HepG2 (cell line): ENCODE measurements around the gene NR2F1-AS1. TPM values are rescaled to one million over a fixed set of nuclear protein-coding genes. Genes with fewer than 3 reads are reported as not detected.

Experiments used
- AKAP8 ChIP-seq: sonication (generic); formaldehyde crosslinking; IDR thresholded peaks from 2 replicates; pipeline ENCODE4 v1.5.1; 2020; ENCODE audit warnings: mild to moderate bottlenecking, missing genetic modification reagents
- CAMTA2 ChIP-seq: sonication (generic); formaldehyde crosslinking; IDR thresholded peaks from 2 replicates; pipeline ENCODE4 v1.4.0; 2020; ENCODE audit warnings: mild to moderate bottlenecking, missing genetic modification reagents, borderline replicate concordance
- CSRNP1 ChIP-seq: sonication (generic); formaldehyde crosslinking; IDR thresholded peaks from 2 replicates; pipeline ENCODE4 v1.8.1; 2023; ENCODE audit warnings: mild to moderate bottlenecking, missing genetic modification reagents
- FOXP4 ChIP-seq: sonication (generic); formaldehyde crosslinking; IDR thresholded peaks from 2 replicates; pipeline ENCODE4 v1.4.0; 2020; ENCODE audit warnings: missing genetic modification reagents
- HINFP ChIP-seq: sonication (generic); formaldehyde crosslinking; IDR thresholded peaks from 2 replicates; pipeline ENCODE4 v1.4.0; 2020; ENCODE audit warnings: low read depth, mild to moderate bottlenecking, missing genetic modification reagents
- HOXD1 ChIP-seq: sonication (generic); formaldehyde crosslinking; IDR thresholded peaks from 2 replicates; pipeline ENCODE4 v1.5.0; 2020; ENCODE audit warnings: missing genetic modification reagents
- MXD4 ChIP-seq: IDR thresholded peaks from 2 replicates; pipeline ENCODE4 v1.6.1; 2016; ENCODE audit warnings: mild to moderate bottlenecking, missing biosample characterization, missing genetic modification reagents
- NFE2L2 ChIP-seq: fragments of 150-350 bp; IDR thresholded peaks from 2 replicates; pipeline ENCODE4 v1.6.1; 2014; ENCODE audit warnings: low read length
- NR2F6 ChIP-seq, 2 experiments: IDR thresholded peaks; 2 replicates each; pipeline ENCODE4 v1.6.1; 2016; ENCODE audit warnings: antibody characterized with exemption in 1 of 2, mild to moderate bottlenecking in 1 of 2
- POLR2G ChIP-seq: fragments of 200-400 bp; formaldehyde crosslinking; IDR thresholded peaks from 2 replicates; pipeline ENCODE4 v1.6.1; 2018; ENCODE audit warnings: mild to moderate bottlenecking, low read depth, low read length, moderate library complexity
- RXRA ChIP-seq: sonication (generic); formaldehyde crosslinking; IDR thresholded peaks from 2 replicates; pipeline ENCODE4 v1.5.1; 2020; ENCODE audit warnings: missing genetic modification reagents
- ZFP91 ChIP-seq: sonication (generic); formaldehyde crosslinking; IDR thresholded peaks from 2 replicates; pipeline ENCODE4 v1.9.0; 2022; ENCODE audit warnings: missing genetic modification reagents, mild to moderate bottlenecking, borderline replicate concordance
- ZMYM4 ChIP-seq: sonication (generic); formaldehyde crosslinking; IDR thresholded peaks from 2 replicates; pipeline ENCODE4 v1.8.1; 2023; ENCODE audit warnings: mild to moderate bottlenecking, missing genetic modification reagents
- ZNF350 ChIP-seq: sonication (generic); formaldehyde crosslinking; IDR thresholded peaks from 2 replicates; pipeline ENCODE4 v1.4.0; 2020; ENCODE audit warnings: mild to moderate bottlenecking, low read depth, missing genetic modification reagents, borderline replicate concordance
- ZNF451 ChIP-seq: sonication (generic); formaldehyde crosslinking; IDR thresholded peaks from 2 replicates; pipeline ENCODE4 v1.5.0; 2020; ENCODE audit warnings: mild to moderate bottlenecking, missing genetic modification reagents
- ZNF546 ChIP-seq: sonication (generic); formaldehyde crosslinking; conservative IDR thresholded peaks from 2 replicates; pipeline ENCODE4 v1.8.1; 2023; ENCODE audit warnings: mild to moderate bottlenecking, missing genetic modification reagents
- ZNF660 ChIP-seq: sonication (generic); formaldehyde crosslinking; IDR thresholded peaks from 2 replicates; pipeline ENCODE4 v1.5.1; 2020; ENCODE audit warnings: mild to moderate bottlenecking, low read depth, missing genetic modification reagents, borderline replicate concordance
- ZNF687 ChIP-seq: sonication (generic); formaldehyde crosslinking; IDR thresholded peaks from 2 replicates; pipeline ENCODE4 v1.5.1; 2020; ENCODE audit warnings: mild to moderate bottlenecking, missing genetic modification reagents, moderate library complexity
- polyA plus RNA-seq, 8 experiments: library from polyadenylated mRNA; depleted of rRNA in 3 of 8; stranded (reverse) in 7 of 8; unstranded in 1 of 8; fragments of >200 nt; fragmentation: Illumina TruSeq in 4 of 8; extraction: Trizol in 4 of 8; gene quantifications; 2 replicates each; pipeline versions ENCODE4 v1.2.1 to v1.2.3, GENCODE V29; 2011 to 2016; ENCODE audit warnings: low read depth in 4 of 8, missing spikeins in 1 of 8, mixed read lengths in 1 of 8; ENCODE audit not compliant: insufficient read depth in 1 of 8
- total RNA-seq, 5 experiments: library from RNA; depleted of rRNA; stranded (reverse); fragments of >200 nt; fragmentation: Illumina TruSeq; extraction: Trizol; gene quantifications; 2 replicates each; pipeline ENCODE4 v1.2.3, GENCODE V29; 2016; ENCODE audit warnings: low read depth in 1 of 5

Gene NR2F1-AS1
- total and polyA plus RNA-seq, 2 of the 13 experiments (the other 11 are each of a cell fraction or from before 2014, with no cell fraction given), result 2.8 TPM

- no peak for TF ChIP-seq RXRA (CRISPR knock-in tag)
- no peak for TF ChIP-seq AKAP8
- no peak for TF ChIP-seq ZNF660
- no peak for TF ChIP-seq MXD4 (CRISPR knock-in tag)
- no peak for TF ChIP-seq NR2F6 (IDR thresholded peaks at IDR 0.05)
- TF ChIP-seq NR2F6 (CRISPR knock-in tag; IDR thresholded peaks at IDR 0.05), result no peak
- TF ChIP-seq CAMTA2 (CRISPR knock-in tag), result no peak
- no peak for TF ChIP-seq ZNF451 (CRISPR knock-in tag)
- TF ChIP-seq ZNF546 (CRISPR knock-in tag), result no peak
- TF ChIP-seq ZNF687 (CRISPR knock-in tag), result peak; percentile 50; the same call in 1 of the 2 replicates
- peak; percentile 17; the same call in 1 of the 2 replicates for TF ChIP-seq ZMYM4
- TF ChIP-seq FOXP4 (CRISPR knock-in tag), result no peak
- TF ChIP-seq ZNF350, result no peak
- TF ChIP-seq NFE2L2, result no peak
- no peak for TF ChIP-seq HINFP (CRISPR knock-in tag)
- TF ChIP-seq CSRNP1 (CRISPR knock-in tag), result no peak
- no peak for TF ChIP-seq POLR2G
- 0 out of 2 replicates have a peak, but pooled peaks have one; percentile 15 for TF ChIP-seq ZFP91 (CRISPR knock-in tag)
- no peak for TF ChIP-seq HOXD1
Measured at GRCh38 chr5:93587597-93588351, 6.8 kb upstream of the NR2F1-AS1 start (continued).
